ENCODE measurements around the gene ROS1.

Gene ROS1

DNA sequence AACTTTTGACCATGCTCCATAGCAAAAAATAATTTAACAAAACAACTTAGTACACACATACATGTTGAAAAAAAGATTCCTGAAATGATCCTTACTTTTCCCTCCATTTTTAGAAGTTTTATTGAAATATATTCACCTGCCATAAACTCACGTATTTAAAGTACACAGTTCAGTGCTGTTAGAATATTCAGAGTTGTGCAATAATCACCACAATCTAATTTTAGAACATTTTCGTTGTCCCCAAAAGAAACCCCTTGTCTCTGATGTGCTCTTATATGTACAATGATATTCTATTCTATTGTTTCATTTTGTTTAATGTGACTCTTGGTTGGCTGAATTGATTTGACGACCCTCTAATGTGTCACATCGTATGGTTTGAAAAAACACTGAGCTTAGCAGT, 15.9 kb downstream of the ROS1 start:
- Mint-ChIP-seq H3K4me1 (ENCODE audit: low read depth) (no peaks in the 10 kb centered on the region), H3K36me3 (ENCODE audit: low read depth) (no peaks in the 10 kb centered on the region), H3K27ac (no peak overlapping the region), H3K4me3 (no peak overlapping the region), H3K9me3 (no peaks in the 10 kb centered on the region), H3K27me3 (peaks cover 25% of the 10 kb centered on the region)
- no peak for DNase-seq

DNA sequence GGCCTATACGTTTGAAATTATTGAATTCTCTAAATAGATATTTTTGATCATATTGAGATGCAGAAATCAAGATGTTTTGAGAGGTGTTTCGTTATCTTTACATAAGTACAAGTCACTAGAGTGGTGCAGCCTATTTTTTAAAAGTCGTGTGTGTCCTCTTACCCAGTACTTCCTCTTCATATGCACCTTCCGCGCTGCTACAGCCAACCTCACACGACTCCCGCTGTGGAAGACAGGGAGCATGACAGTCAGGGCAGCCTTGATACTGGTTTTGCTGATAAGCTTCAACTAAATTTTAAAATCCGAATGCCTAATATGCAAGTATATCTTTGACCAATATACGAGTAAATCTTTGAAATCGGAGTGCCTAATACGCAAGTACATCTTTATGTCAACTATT, 16.3 kb downstream of the ROS1 start:
- no peak for DNase-seq
- H3K36me3 Mint-ChIP-seq (ENCODE audit: low read depth): no peaks in the 10 kb centered on the region
- no peak overlapping the region for H3K4me3 Mint-ChIP-seq
- peaks cover 25% of the 10 kb centered on the region for H3K27me3 Mint-ChIP-seq
- no peak overlapping the region for H3K27ac Mint-ChIP-seq
- H3K4me1 Mint-ChIP-seq (ENCODE audit: low read depth): no peaks in the 10 kb centered on the region
- no peaks in the 10 kb centered on the region for H3K9me3 Mint-ChIP-seq

DNA sequence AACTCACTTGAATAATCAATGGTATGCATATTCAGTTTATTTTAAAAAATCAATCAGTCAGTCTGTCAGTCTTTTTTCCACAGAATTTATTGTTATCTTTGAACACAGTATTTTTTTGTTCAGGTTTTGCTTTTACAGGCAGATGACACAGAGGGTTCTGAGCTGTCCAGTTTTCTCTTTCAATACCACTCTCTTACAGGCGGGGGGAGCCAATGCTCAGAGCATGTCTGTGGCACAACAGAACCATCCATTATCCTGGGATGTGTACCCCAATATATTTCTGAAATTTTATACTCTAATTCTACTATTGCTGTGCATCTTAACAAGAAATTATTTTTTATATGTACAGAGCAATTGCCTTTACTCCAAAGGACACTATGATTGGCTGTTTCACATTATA, 21.2 kb downstream of the ROS1 start:
- H3K4me3 Mint-ChIP-seq: no peak overlapping the region
- H3K4me1 Mint-ChIP-seq (ENCODE audit: low read depth): no peaks in the 10 kb centered on the region
- no peaks in the 10 kb centered on the region for H3K36me3 Mint-ChIP-seq (ENCODE audit: low read depth)
- no peak for DNase-seq
- H3K27ac Mint-ChIP-seq: no peak overlapping the region
- H3K9me3 Mint-ChIP-seq: no peaks in the 10 kb centered on the region
- peaks cover 10% of the 10 kb centered on the region for H3K27me3 Mint-ChIP-seq

DNA sequence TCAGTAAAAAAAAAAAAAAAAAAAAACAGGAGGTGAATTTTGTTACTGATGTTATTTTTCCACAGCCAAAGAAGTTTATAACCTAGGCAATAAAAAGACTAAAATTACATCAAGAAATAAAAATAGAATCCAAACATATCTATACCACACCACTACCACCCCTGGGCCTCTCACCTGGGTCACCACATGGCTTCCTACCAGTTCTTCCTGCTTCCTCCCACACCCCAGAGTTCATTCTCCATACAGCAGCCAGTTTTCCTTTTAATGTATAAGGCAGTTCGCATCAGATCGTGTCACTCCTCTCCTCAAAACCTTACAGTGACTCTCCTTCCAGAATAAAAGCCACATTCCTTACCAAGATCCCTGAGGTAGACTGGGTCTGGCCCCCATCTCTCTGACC, 23.9 kb downstream of the ROS1 start:
- Mint-ChIP-seq H3K4me1 (ENCODE audit: low read depth) (no peaks in the 10 kb centered on the region), H3K9me3 (no peaks in the 10 kb centered on the region), H3K4me3 (no peak overlapping the region), H3K36me3 (ENCODE audit: low read depth) (no peaks in the 10 kb centered on the region), H3K27me3 (peaks cover 3% of the 10 kb centered on the region), H3K27ac (no peak overlapping the region)
- DNase-seq: no peak

DNA sequence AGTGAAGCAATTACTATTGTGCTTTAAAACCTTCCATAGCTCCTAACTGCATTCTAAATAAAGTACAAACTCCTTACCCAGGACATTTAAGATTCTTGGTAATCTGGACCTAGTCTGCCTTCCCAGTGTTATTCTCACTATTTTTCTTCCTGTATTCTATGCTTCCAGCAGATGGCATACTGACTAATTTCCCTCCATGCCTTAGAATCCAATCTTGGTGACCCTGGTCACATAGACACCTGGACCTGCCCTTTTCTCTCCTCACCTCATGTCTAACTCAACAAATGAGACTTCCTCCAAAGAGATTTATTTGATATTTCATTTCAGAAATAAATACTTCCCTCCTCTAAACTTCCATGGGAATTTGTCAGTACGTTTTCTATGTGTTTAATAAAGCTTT, 25.8 kb downstream of the ROS1 start:
- H3K4me3 Mint-ChIP-seq: no peak overlapping the region
- no peaks in the 10 kb centered on the region for H3K4me1 Mint-ChIP-seq (ENCODE audit: low read depth)
- no peak for DNase-seq
- no peaks in the 10 kb centered on the region for H3K9me3 Mint-ChIP-seq
- H3K27me3 Mint-ChIP-seq: peaks cover 3% of the 10 kb centered on the region
- H3K36me3 Mint-ChIP-seq (ENCODE audit: low read depth): no peaks in the 10 kb centered on the region
- H3K27ac Mint-ChIP-seq: no peak overlapping the region

DNA sequence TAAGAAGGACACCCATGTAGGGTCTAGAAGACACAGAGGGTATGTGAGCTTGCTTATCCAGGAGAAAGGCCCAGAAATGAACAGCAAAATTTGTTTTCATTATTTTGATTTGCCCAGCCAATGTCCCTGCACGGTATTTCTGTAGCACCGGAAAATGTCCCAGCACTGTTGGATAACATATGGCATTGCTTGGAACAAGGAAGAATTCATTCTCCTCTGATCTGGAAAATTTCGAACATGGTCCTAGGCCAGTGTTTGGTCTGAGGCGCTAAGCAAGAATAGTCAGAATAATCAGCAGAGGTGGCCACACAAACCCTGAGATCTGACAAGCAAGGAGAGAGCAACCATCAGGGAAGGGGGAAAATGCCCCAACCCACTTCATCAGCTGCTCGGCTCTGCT, 26.6 kb downstream of the ROS1 start:
- Mint-ChIP-seq H3K4me3 (no peak overlapping the region), H3K27me3 (peaks cover 8% of the 10 kb centered on the region), H3K4me1 (ENCODE audit: low read depth) (no peaks in the 10 kb centered on the region), H3K36me3 (ENCODE audit: low read depth) (no peaks in the 10 kb centered on the region), H3K27ac (no peak overlapping the region), H3K9me3 (no peaks in the 10 kb centered on the region)
- DNase-seq: no peak

DNA sequence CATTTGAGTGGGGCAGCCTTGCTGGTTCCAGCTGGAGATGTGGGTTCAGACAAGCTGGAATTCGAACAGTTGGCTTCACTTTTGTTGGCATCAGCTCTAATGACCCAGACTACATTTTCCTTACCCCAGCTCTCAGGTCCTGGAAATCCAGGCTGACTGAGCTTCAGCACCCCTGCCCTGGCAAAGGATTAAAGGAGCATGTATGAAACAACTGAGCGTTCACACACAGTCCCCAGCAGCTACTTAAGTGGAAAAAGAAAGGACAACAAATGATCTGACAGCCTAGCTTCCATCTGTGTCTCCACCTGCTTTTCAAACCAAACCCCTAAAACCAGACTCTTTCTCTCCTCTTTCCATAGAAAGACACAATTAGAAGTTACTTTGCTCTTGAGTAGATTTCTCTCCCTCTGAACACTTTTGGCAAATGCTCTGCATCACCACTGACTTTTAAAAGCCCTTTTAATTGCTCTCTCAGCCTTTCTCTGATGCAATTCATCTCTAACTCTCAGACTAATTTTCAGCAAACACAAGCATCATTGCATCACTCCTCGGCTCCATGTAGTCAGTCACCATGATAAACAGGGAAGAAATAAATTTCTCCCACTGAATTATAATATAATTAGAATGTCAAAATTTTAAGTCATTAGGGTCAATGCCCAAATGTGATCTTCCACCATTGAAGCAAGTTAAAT, 28.1 kb downstream of the ROS1 start:
- no peak overlapping the region for H3K4me3 Mint-ChIP-seq
- no peaks in the 10 kb centered on the region for H3K36me3 Mint-ChIP-seq (ENCODE audit: low read depth)
- H3K27me3 Mint-ChIP-seq: peaks cover 9% of the 10 kb centered on the region
- no peaks in the 10 kb centered on the region for H3K9me3 Mint-ChIP-seq
- no peak for DNase-seq
- no peak overlapping the region for H3K27ac Mint-ChIP-seq
- no peaks in the 10 kb centered on the region for H3K4me1 Mint-ChIP-seq (ENCODE audit: low read depth)

DNA sequence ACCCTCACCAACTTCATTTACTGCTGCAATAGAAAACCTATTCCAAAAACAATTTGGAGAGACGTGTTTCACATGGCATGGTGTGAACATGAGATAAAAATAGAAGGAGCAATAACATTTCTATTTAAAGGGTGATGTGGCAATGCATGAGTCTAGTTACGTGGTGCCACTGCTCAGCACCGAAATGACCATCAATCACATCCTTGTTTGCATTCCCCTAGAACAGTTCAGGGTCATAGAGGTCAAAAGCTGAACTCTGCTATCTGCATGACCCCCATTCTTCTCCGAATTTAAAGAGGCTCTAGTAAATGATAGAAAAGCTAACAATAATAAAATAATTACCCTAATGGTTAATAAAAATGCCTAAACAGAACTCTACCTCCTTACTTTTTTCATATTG, 29.5 kb downstream of the ROS1 start:
- DNase-seq: no peak
- peaks cover 15% of the 10 kb centered on the region for H3K27me3 Mint-ChIP-seq
- no peaks in the 10 kb centered on the region for H3K36me3 Mint-ChIP-seq (ENCODE audit: low read depth)
- no peaks in the 10 kb centered on the region for H3K9me3 Mint-ChIP-seq
- no peaks in the 10 kb centered on the region for H3K4me1 Mint-ChIP-seq (ENCODE audit: low read depth)
- no peak overlapping the region for H3K4me3 Mint-ChIP-seq
- no peak overlapping the region for H3K27ac Mint-ChIP-seq

DNA sequence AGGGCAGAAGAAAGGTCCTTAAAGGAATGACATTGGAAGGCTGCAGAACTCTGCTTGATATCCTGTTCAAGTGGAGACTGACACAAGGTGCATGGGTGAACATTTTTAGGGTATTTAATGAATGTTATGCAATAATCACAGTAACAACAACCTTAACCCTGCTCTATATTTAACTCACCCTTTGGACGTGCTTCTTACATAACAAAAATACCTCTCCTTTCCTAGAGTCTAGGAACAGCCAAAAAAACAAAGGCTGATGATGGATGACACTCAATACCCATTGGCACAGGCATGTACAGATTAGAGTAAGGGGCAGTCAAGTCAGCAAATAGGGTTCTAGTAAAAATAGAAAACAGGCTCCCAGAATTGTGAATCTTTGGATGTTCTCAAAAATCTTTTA, 30.6 kb downstream of the ROS1 start:
- peaks cover 17% of the 10 kb centered on the region for H3K27me3 Mint-ChIP-seq
- H3K9me3 Mint-ChIP-seq: no peaks in the 10 kb centered on the region
- H3K27ac Mint-ChIP-seq: no peak overlapping the region
- no peaks in the 10 kb centered on the region for H3K4me1 Mint-ChIP-seq (ENCODE audit: low read depth)
- no peak for DNase-seq
- H3K36me3 Mint-ChIP-seq (ENCODE audit: low read depth): no peaks in the 10 kb centered on the region
- H3K4me3 Mint-ChIP-seq: no peak overlapping the region

DNA sequence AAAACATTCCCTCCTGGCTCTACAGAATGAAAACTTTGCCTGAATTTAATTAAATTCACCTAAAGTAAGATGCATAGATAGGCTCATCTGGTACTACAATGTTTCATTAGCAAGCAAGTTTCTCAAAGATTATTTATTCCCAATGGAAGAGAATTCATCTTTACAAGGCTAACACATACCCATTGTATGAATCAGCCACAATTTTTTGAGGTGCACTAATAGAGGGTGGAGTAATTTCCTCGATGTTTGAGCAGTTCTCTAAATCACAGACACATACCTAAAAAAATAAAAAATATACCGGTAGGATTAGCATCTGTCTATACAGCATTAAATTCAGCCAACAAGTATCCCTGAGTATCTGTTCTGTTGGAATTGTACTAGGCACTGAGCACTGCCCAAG, 32.7 kb downstream of the ROS1 start:
- Mint-ChIP-seq H3K27me3 (peaks cover 17% of the 10 kb centered on the region), H3K4me3 (no peak overlapping the region), H3K4me1 (ENCODE audit: low read depth) (no peaks in the 10 kb centered on the region), H3K36me3 (ENCODE audit: low read depth) (no peaks in the 10 kb centered on the region), H3K9me3 (no peaks in the 10 kb centered on the region), H3K27ac (no peak overlapping the region)
- no peak for DNase-seq

DNA sequence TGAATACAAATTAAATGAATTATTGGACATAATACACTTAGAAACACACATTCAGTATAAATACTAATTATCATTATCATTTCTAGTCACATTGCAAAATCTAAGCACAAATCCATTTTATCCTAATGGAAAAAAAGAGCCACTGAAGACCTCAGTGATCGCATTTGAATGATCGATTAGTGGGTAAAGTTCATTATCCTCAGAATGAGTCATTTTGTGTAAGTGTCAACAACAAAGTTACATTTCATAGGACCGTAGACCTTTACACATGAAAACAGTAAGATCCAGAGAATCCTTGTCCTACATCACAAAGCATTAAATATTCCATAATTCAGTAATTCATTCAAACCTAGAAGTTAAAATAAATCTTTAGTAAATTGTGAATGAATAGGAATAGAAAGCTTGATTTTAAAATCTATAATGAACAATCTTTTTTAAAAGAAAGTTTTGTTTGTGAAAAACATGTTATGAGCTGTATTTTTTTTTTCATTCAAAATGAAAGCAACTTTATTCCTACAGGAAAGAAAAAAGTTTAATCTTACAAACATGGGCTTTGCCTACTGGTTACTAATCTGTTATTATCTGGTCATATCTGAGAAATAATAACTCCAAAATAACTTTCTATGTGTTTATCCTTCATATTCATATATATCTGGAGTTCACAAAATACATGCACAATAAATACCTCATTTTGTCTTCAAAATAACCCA, 33.7 kb downstream of the ROS1 start:
- Mint-ChIP-seq H3K9me3 (no peaks in the 10 kb centered on the region), H3K27ac (no peak overlapping the region), H3K36me3 (ENCODE audit: low read depth) (no peaks in the 10 kb centered on the region), H3K27me3 (peaks cover 18% of the 10 kb centered on the region), H3K4me1 (ENCODE audit: low read depth) (no peaks in the 10 kb centered on the region), H3K4me3 (no peak overlapping the region)
- DNase-seq: no peak

DNA sequence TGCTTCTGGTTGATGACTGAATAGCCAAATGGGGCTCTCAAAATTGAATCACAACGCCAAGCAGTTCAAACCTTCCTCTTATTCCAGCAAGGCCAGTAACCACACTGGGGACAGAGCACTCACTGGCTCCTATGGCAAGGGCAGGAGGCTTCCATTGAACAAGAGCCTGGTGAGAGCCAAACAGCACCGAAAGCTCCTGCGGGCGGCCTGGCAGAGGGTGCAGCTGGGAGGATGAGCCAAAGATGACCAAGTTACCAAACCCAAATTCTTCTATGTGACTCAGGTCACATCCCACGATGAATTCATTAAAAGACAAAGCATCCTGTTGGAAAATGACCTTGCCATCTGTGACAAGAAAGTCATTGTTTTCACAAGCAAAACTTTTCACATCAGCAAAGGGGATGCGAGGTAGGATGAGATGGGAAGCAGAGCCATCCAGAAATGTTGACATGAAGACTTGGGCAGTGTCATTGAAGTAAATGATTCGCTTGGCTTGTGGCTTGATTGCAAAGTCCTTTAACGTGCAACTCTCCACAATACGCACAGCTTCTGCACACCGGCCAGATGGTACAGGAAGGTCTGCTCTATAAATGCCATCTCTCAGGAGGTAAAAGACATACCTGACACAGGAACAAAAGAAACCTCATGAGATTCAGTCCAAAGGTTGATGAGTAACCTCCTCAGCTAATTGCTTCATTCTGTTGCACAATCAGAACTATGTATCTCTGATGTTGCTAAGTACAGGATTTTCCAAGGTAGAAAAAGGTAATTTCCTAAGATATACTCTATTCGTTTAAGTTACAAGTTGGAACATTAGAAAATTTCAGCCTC, 36.3 kb downstream of the ROS1 start:
- no peaks in the 10 kb centered on the region for H3K36me3 Mint-ChIP-seq (ENCODE audit: low read depth)
- peaks cover 20% of the 10 kb centered on the region for H3K27me3 Mint-ChIP-seq
- no peak overlapping the region for H3K4me3 Mint-ChIP-seq
- no peaks in the 10 kb centered on the region for H3K9me3 Mint-ChIP-seq
- no peak overlapping the region for H3K27ac Mint-ChIP-seq
- no peak for DNase-seq
- no peaks in the 10 kb centered on the region for H3K4me1 Mint-ChIP-seq (ENCODE audit: low read depth)

DNA sequence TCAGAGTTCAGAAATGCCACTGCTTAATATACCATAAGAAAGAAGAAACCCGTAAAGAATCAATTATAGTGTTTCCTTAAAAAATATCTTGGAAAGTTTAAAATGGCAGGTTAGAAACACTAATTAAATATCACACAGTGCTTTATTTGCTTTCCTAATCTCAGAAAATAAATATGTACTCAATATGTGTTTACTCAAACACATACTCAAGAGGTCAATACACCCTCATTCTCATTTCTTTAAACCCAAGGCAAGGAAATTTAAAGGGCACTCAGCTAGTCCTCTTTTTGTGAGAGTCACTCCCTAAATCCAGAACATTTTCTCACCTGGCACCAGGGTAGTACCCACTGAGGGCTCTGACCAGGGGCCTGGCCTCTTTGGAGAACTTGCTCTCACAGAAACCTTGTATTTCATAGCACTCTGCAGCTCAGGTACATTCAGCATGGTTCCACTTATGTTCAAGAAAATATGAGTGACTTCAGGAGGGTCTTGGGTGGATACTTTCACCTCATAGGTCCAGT, 38.2 kb downstream of the ROS1 start:
- H3K27ac Mint-ChIP-seq: no peak overlapping the region
- H3K4me3 Mint-ChIP-seq: no peak overlapping the region
- no peak for DNase-seq
- no peaks in the 10 kb centered on the region for H3K4me1 Mint-ChIP-seq (ENCODE audit: low read depth)
- H3K36me3 Mint-ChIP-seq (ENCODE audit: low read depth): no peaks in the 10 kb centered on the region
- peaks cover 20% of the 10 kb centered on the region for H3K27me3 Mint-ChIP-seq
- H3K9me3 Mint-ChIP-seq: no peaks in the 10 kb centered on the region

DNA sequence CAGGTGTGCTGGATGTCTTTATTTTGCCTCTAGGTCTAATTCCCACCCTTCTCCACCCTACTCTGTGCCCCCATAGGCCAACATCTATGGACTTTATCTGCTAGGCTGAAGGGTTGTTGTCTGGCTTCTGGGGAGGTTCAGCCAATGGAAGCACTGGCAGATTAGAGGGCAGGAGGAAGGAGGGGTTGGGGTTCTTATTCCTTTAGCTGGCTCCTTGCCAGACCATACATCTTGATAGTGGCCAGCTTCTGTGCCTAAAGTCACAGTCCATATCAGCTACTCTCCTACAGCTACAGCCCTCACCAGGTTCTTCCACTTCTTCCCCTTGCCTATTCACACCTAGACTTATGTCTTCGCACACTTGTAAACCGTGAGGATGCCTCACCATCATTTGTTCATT, 41.1 kb downstream of the ROS1 start:
- no peaks in the 10 kb centered on the region for H3K9me3 Mint-ChIP-seq
- DNase-seq: no peak
- H3K4me3 Mint-ChIP-seq: no peak overlapping the region
- H3K27ac Mint-ChIP-seq: no peak overlapping the region
- peaks cover 13% of the 10 kb centered on the region for H3K27me3 Mint-ChIP-seq
- H3K4me1 Mint-ChIP-seq (ENCODE audit: low read depth): no peaks in the 10 kb centered on the region
- no peaks in the 10 kb centered on the region for H3K36me3 Mint-ChIP-seq (ENCODE audit: low read depth)

DNA sequence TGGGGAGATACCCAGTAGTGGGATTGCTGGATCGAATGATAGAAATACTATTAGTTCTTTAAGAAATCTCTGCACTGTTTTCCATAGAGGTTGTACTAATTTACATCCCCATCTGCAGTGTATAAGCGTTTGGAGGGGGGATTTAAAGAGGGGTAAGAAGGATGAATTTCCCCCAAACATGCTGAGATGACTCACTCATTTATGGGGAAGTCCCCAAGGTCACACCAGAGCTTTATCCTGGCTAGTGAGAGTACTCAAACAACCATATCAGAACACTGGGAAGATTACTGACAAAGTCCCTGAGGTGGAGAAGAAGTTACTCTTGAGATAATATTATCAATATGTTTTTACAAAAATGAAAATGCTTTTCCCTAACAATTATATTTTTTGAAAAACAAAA, 44.0 kb downstream of the ROS1 start:
- no peak for DNase-seq
- Mint-ChIP-seq H3K27ac (no peak overlapping the region), H3K27me3 (peaks cover 10% of the 10 kb centered on the region), H3K9me3 (no peaks in the 10 kb centered on the region), H3K36me3 (ENCODE audit: low read depth) (no peaks in the 10 kb centered on the region), H3K4me3 (no peak overlapping the region), H3K4me1 (ENCODE audit: low read depth) (no peaks in the 10 kb centered on the region)

Measured in activated T-cell treated with anti-CD3 and anti-CD28 coated beads, Interleukin-2, amount 50 U/mL, for 24 hours (primary cell).